ENCODE measurements around the gene ZNF219.

ZNF219 gene

GRCh38 chr14:21098076-21098891 is at the start of gene ZNF219:
TSS of gene ZNF219 (minus strand) at chr14:21098655. CDS start at chr14:21093591, 5,064 bp downstream.
- no peak for TF ChIP-seq CTCF (IDR thresholded peaks at IDR 0.05; ENCODE audit: borderline replicate concordance, extremely low read depth, low read length, poor library complexity, severe bottlenecking)
- TF ChIP-seq EZH2 (IDR thresholded peaks at IDR 0.05; ENCODE audit: borderline replicate concordance, low read depth, low read length, severe bottlenecking), result no peak
- no peaks in the 10 kb centered on the region for H3K27me3 ChIP-seq (ENCODE audit: insufficient read depth, low read length, poor library complexity)
- H3K4me3 ChIP-seq (ENCODE audit: low read depth in 1 of 2, low read length in 2 of 2), result peak within 1 kb of the TSS; percentile 73 to 79
- peaks cover 16% of the 10 kb centered on the region for H3K79me2 ChIP-seq (ENCODE audit: insufficient read depth, low read length)
- peak within 1 kb of the TSS; percentile 80 for H3K27ac ChIP-seq (ENCODE audit: low read length)
- peak within 1 kb of the TSS; percentile 69 for H3K9ac ChIP-seq (ENCODE audit: low read depth, low read length)
- peak; percentile 65 for DNase-seq
- H2AFZ ChIP-seq (ENCODE audit: low read depth, low read length), result peak within 1 kb of the TSS; percentile 76
- H3K4me1 ChIP-seq (ENCODE audit: insufficient read depth, low read length), result peaks cover 53% of the 10 kb centered on the region
- ATAC-seq (ENCODE audit: insufficient read depth, low read depth), result peak; percentile 56
- H3K36me3 ChIP-seq (ENCODE audit: insufficient read depth, low read length), result no peaks in the 10 kb centered on the region; the same call in 1 of the 2 replicates
- no peaks in the 10 kb centered on the region; the same call in 1 of the 2 replicates for H4K20me1 ChIP-seq (ENCODE audit: insufficient read depth, low read length)
- H3K9me3 ChIP-seq (ENCODE audit: insufficient read depth, low read length, severe bottlenecking), result no peaks in the 10 kb centered on the region
- peak within 1 kb of the TSS; percentile 90 for H3K4me2 ChIP-seq (ENCODE audit: insufficient read depth, low read length)

GRCh38 chr14:21145437-21145836 is 47.0 kb upstream of the ZNF219 start:
- Histone ChIP-seq H3K9ac (ENCODE audit: low read depth, low read length) (no peak overlapping the region), H2AFZ (ENCODE audit: low read depth, low read length) (no peak overlapping the region), H4K20me1 (ENCODE audit: insufficient read depth, low read length) (no peaks in the 10 kb centered on the region), H3K9me3 (ENCODE audit: insufficient read depth, low read length, severe bottlenecking) (no peaks in the 10 kb centered on the region), H3K4me3 (ENCODE audit: low read depth in 1 of 2, low read length in 2 of 2) (no peak overlapping the region), H3K36me3 (ENCODE audit: insufficient read depth, low read length) (no peaks in the 10 kb centered on the region), H3K27me3 (ENCODE audit: insufficient read depth, low read length, poor library complexity) (no peaks in the 10 kb centered on the region), H3K27ac (ENCODE audit: low read length) (no peak overlapping the region), H3K79me2 (ENCODE audit: insufficient read depth, low read length) (no peaks in the 10 kb centered on the region), H3K4me2 (ENCODE audit: insufficient read depth, low read length) (no peak overlapping the region), H3K4me1 (ENCODE audit: insufficient read depth, low read length) (no peaks in the 10 kb centered on the region)
- TF ChIP-seq EZH2 (IDR thresholded peaks at IDR 0.05; ENCODE audit: borderline replicate concordance, low read depth, low read length, severe bottlenecking), result no peak
- no peak for TF ChIP-seq CTCF (IDR thresholded peaks at IDR 0.05; ENCODE audit: borderline replicate concordance, extremely low read depth, low read length, poor library complexity, severe bottlenecking)
- no peak for ATAC-seq (ENCODE audit: insufficient read depth, low read depth)
- no peak for DNase-seq

- no peak for DNase-seq
- H3K4me2 ChIP-seq (ENCODE audit: insufficient read depth, low read length), result no peak overlapping the region
- no peak for ATAC-seq (ENCODE audit: insufficient read depth, low read depth)
These were observed 43.9 kb upstream of the ZNF219 start for GRCh38 chr14:21142357-21142756.

More at GRCh38 chr14:21142357-21142756, 43.9 kb upstream of the ZNF219 start:
- H2AFZ ChIP-seq (ENCODE audit: low read depth, low read length), result no peak overlapping the region
- no peaks in the 10 kb centered on the region for H3K79me2 ChIP-seq (ENCODE audit: insufficient read depth, low read length)
- H3K27me3 ChIP-seq (ENCODE audit: insufficient read depth, low read length, poor library complexity), result no peaks in the 10 kb centered on the region
- H3K9me3 ChIP-seq (ENCODE audit: insufficient read depth, low read length, severe bottlenecking), result no peaks in the 10 kb centered on the region
- no peak overlapping the region for H3K4me3 ChIP-seq (ENCODE audit: low read depth in 1 of 2, low read length in 2 of 2)
- H3K36me3 ChIP-seq (ENCODE audit: insufficient read depth, low read length), result no peaks in the 10 kb centered on the region
- no peak overlapping the region for H3K27ac ChIP-seq (ENCODE audit: low read length)
- no peak overlapping the region for H3K9ac ChIP-seq (ENCODE audit: low read depth, low read length)
- H4K20me1 ChIP-seq (ENCODE audit: insufficient read depth, low read length), result no peaks in the 10 kb centered on the region
- TF ChIP-seq EZH2 (IDR thresholded peaks at IDR 0.05; ENCODE audit: borderline replicate concordance, low read depth, low read length, severe bottlenecking) (no peak), CTCF (IDR thresholded peaks at IDR 0.05; ENCODE audit: borderline replicate concordance, extremely low read depth, low read length, poor library complexity, severe bottlenecking) (no peak)
- H3K4me1 ChIP-seq (ENCODE audit: insufficient read depth, low read length), result no peaks in the 10 kb centered on the region
